ENCODE measurements around the gene LRRC45.

Gene LRRC45

GRCh38 chr17:82065638-82066303 lies 42.7 kb downstream of the LRRC45 start, which contains the start of gene DUS1L:
Gene DUS1L, minus strand, starts transcription at chr17:82065804. Its CDS starts 745 bp downstream, at chr17:82065059.
- no peak for DNase-seq

- DNase-seq, result no peak
Measured at GRCh38 chr17:82070611-82071010, 47.5 kb downstream of the LRRC45 start.

GRCh38 chr17:82072827-82073226 lies 49.7 kb downstream of the LRRC45 start:
- DNase-seq, result no peak

DNA sequence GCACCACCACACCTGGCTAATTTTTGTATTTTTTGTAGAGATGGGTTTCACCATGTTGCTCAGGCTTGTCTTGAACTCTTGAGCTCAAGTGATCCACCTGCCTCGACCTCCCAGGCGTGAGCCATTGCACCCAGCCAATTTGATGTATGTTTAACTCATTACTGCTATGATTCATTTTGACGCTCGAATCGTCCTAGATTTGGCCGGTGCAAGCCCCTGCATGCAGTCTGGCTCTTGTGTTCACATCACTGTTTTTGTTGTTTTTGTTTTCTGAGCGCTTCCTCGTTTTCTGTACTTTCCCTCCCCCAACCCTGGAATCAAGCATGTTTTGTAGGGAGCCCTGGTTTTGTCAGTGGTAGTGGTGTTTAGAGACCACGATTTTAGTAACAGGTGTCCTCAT lies 50.3 kb downstream of the LRRC45 start:
- DNase-seq, result no peak

GRCh38 chr17:82076018-82076784 lies 53.1 kb downstream of the LRRC45 start:
- no peak for DNase-seq

DNA sequence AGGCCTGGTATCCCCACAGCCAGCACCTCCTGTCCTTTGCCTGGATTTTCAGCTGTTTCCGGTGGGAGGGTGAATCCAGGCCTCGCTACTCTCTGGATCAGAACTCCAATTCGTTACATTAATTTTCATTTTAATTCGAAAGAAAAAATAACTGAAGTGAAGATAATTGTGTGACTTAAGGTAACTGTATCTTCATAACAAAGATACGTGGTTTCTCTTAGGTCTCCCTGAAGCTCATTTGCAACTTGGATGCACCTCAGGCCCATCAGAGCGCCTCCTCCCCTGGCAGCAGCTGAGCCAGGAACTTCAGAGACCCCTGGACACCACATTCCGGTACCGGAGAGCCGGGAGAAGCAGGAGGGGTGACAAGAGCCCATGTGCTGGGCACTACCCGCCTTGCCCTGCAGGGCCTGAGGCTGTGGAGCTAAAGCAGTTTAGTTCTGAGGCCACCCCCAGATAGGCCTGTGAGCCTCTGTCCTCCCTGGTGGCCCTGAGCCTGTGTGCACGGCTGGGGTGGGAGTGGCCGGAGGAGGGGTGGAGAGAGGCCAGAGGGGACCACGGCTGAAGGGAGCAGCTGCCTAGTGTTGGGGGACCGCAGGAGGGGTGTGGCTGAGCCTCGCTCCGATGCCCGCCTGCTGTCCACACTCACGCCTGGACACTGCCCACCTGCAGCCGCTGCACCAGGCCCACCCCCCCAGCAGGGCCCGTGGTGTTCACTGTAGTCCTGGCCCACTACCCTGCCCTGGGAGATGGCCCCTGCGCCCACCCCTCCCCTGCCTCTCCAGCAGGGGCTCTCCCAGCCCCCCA lies 53.9 kb downstream of the LRRC45 start:
- no peak for DNase-seq

DNA sequence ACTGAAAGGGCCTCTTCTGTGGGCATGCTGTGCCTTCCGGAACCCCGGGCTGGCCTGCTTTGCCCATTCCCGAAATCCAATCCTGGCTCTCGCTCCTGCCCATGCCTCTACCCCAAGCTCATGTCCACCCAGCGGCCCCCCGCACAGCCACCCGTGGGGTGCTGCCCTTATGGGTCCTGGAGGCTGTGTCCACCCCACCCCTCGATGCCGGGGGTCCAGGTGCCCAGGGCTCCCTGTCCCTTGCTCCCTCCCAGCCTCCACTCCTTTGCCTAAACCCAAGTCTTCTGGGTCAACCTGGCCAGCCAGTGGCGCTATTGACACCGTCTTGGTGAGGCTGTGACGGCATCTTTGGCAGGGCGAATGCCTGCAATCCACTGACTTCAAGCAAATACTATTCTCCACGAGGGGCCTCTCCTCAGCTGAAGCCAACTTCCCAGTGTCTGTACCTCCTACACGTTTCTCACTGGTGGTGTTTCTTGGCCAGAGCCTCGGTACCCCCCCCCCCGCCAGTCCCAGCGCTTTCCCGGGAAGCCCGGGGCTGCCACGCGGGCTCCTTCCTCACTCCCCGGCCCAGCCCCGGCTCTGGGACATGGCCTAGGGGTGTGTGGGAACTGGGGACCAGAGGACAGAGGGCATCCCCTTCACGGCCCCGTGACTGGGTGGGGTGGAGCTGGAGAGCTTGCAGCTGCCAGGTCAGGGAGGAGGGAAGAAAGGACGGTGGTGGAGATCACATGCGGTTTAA lies 54.7 kb downstream of the LRRC45 start:
- DNase-seq, result no peak

DNA sequence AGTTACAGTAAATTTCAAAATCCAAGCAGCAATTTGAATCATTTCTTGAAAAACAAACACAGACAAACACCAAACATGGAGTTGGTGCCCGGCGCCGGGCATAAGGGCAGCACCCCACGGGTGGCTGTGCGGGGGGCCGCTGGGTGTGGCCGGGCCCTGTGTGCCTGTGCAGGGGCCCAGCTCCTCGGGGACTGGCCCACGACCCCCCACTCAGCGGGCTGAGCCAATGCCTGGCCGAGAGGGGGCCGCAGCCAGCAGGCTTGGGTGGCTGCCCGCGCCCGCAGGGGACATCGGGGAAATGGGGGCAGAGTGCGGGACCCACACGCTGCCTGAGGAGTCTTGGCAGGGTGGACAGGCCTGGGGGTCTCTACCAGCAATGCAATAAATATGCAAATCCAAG lies 55.3 kb downstream of the LRRC45 start:
- no peak for DNase-seq

GRCh38 chr17:82079001-82079677 lies 56.0 kb downstream of the LRRC45 start:
- no peak for DNase-seq

GRCh38 chr17:82080048-82080788 lies 57.1 kb downstream of the LRRC45 start:
- no peak for DNase-seq
